HG03139 (cell line): ENCODE measurements around the gene PRLHR.

Source experiments
- ATAC-seq: cut with Tn5 transposase; IDR thresholded peaks from one replicate; pipeline ENCODE4 v1.9.1; 2021; ENCODE audit not compliant: unreplicated experiment

PRLHR gene

GRCh38 chr10:118564114-118564513 lies 31.3 kb downstream of the PRLHR start:
- no peak for ATAC-seq

DNA sequence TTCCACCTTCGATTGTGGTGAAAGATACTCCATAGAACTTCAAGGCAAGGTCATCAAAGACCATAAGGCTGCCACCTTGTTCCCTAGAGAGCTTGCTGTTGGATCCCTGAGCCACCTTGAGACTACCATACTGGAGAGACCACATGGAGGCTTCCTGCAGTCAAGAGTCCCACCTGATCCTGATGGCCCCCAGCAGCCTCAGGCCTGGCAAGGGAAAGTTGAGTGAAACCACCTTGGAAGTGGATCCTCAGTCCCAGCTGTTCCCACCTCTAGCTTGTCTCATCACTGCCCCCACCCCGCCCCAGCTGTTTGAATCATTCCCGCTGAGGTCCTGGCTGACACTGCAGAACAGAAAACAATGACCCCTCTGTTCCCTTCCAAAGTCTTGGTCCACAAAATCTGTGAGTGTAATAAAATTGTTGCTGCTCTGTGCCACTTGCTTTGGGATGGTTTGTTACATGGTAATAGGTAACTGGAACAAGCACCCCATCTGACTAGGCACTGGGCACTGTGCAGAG lies 32.0 kb downstream of the PRLHR start:
- ATAC-seq = no peak

- no peak for ATAC-seq
Observed at GRCh38 chr10:118562851-118563250, 32.6 kb downstream of the PRLHR start.

DNA sequence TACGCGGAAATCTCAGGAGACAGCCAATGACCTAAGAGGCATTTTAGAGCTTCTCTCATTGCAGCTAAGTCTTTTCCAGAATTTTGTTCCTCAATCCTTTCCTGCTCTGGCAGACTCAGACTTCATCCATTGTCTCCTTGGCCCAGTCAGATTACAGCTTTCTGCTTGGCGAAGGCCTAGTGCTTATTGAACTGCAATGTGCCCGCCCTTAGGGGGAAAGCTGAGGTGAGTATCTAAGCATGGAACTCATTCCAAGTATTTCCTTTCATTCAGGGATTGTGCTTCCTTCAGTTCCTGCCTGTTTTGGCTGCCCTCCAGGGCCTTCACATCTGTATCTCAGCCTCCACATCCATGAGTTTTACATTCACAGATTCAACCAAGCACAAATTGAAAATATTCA lies 37.5 kb downstream of the PRLHR start:
- no peak for ATAC-seq

DNA sequence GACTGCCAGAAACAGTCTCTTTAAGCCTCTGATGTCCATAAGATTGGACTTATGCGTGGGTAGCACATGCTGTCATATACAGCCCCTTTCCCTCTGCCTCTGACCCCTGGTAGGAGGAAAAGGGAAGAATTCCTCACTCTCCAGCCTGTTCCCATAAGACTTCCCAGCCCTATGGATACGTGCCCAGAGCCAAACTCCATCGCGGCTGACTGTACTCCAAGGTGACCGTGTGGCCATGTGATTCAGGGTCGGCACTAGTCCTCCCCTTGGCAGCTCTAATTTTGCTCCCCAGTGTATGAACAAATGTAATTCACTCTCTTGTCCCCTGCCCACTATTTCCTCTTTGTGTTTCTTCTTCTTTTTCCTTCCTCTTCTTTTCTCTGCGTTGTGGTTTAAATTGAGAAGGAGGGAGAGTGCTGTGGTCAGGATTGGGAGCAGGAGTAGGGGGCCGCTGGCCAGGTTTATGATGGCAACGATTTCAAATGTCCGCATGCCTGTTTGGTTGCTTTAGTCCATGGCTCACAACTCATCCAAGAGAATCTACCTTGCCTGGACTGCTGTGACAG lies 43.8 kb downstream of the PRLHR start:
- ATAC-seq = no peak

DNA sequence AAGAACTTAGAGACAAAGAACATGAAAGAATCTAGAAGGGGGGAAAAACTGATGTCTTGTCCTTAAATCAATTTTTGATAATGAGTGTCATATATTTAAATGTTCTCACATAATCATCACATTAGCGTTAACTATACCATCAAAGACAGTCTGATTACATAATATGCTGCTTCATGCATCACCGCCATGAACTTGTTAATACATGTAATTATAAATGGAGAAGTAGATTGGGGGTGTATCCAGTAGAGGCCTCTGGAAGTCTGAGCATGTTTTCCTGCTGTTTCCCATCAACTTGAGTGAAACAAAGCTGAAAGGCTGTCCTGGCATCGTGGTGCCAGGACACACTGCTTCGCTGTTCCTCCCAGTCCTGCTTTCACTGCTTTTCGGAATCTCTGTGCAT lies 48.2 kb downstream of the PRLHR start:
- ATAC-seq = no peak

GRCh38 chr10:118546479-118546878 lies 49.0 kb downstream of the PRLHR start:
- ATAC-seq = no peak

- no peak for ATAC-seq
Observed at GRCh38 chr10:118545381-118545780, 50.1 kb downstream of the PRLHR start.

DNA sequence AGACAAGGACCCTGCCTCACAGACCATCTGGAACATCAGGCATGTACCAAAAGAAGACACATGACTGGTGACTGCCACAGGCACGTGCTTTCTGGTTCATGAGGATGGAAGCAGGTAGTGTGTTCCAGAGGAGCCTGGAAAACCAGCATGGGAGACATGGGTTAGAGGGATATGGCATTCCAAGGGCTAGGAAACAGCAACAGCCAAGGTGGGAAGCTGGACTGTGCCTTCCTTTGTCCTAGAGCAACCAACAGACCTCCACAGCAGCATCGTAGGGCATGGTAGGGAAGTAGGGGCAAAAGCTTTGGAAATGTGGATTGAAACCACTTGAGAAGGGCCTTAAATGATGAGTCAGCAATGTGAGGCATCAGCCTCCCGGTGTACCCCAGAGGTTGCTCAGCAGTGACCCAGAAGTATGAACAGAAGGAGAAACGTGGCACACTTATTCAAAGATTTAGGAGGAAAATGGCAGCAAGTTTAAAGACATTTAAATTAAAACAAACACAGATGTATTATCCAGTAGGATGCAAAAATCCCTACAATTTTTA lies 51.0 kb downstream of the PRLHR start:
- no peak for ATAC-seq

DNA sequence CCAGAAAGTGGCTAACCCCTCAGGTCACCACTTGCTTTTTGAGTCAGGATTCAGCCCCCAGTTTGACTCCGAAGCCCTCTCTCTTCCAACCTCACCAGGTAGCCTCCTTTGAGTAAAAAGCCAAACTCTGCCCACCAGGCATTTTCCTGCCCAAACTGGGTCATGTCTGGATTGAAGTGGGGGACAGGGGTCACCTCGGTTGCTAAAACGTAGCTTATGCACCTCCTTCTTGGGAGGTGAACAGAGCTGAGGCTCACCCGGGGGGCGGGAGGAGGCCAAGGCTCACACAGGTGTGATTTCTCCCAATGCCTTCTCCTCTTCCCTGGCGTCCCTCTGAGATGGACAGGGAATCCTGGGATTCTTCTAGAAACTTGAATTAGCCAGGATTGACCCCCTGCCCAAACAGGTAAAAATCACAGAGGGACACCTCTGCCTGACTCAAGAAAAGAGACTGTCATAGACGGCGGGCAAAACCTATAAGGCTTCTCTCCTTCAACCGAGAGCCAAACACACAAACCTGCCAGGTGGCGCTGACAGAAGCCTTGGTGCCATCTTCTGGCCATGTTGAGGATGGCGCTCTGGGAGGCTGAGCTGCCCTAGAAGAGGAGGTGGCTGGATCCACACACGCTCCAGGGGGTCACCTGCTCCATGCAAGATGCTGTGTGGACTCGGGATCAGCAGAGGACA lies 51.6 kb downstream of the PRLHR start:
- ATAC-seq = no peak

DNA sequence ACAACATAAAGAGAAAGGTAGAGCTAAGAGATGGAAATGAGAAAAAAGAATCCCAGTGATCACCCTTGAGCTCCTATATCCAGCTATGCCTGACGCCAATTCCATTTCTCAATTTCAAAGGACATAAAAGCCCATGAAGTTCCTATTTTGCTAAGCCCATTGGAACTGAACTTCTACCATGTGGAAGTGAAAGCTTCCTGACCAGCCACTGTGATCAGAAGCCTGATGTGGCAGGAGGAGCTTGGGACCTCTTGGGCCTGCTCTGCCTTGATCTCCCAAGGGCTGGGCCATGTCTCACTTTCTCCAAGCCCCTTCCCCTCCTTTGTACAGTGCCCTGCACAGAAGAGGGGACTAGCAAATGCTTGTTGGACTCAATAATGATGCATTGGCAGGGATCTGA lies 52.7 kb downstream of the PRLHR start:
- no peak for ATAC-seq

- ATAC-seq = no peak
Observed at GRCh38 chr10:118542205-118542604, 53.2 kb downstream of the PRLHR start.

DNA sequence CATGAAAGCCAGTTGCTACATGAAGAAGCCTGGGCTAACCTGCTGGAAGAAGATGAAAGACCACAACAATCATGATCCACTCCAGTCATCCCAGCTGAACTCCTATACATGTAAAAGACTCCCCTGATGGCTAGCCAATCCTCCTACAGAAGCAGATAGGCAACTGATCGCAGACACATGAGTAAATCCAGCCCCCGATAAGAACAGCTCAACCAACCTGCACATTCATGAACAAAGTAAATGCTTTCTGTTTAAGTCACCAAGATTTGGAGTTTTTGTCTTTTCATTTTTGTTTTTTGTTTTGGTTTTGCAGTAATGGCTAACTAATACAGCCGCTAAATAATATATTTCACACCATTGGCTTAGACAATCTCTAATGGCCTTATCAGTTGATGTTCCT lies 53.7 kb downstream of the PRLHR start:
- ATAC-seq = no peak
